Measurements from ENCODE around the gene AP1M1.

DNA sequence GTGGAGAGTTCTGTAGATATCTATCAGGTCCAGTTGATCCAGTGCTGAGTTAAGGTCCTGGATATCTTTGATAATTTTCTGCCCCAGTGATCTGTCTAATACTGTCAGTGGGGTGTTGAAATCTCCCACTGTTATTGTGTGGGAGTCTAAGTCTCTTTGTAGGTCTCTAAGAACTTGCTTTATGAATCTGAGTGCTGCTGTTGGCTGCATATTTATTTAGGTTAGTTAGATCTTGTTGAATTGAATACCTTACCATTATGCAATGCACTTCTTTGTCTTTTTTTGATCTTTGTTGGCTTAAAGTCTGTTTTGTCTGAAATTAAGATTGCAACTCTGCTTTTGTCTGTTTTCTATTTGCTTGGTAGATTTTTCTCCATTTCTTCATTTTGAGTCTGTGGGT is 15.4 kb downstream of the AP1M1 start:
- TF ChIP-seq ATF1 (CRISPR knock-in tag; IDR thresholded peaks at IDR 0.05): no peak
- TF ChIP-seq, protein P1, sequence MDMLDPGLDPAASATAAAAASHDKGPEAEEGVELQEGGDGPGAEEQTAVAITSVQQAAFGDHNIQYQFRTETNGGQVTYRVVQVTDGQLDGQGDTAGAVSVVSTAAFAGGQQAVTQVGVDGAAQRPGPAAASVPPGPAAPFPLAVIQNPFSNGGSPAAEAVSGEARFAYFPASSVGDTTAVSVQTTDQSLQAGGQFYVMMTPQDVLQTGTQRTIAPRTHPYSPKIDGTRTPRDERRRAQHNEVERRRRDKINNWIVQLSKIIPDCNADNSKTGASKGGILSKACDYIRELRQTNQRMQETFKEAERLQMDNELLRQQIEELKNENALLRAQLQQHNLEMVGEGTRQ (CRISPR knock-in tag; IDR thresholded peaks at IDR 0.05): no peak
- no peak for TF ChIP-seq HMGA2 (CRISPR knock-in tag; IDR thresholded peaks at IDR 0.05)
- TF ChIP-seq ZBTB21 (CRISPR knock-in tag; IDR thresholded peaks at IDR 0.05; ENCODE audit: borderline replicate concordance): no peak
- TF ChIP-seq FOXP1 (CRISPR knock-in tag; IDR thresholded peaks at IDR 0.05; ENCODE audit: borderline replicate concordance): no peak
- TF ChIP-seq, protein P2, sequence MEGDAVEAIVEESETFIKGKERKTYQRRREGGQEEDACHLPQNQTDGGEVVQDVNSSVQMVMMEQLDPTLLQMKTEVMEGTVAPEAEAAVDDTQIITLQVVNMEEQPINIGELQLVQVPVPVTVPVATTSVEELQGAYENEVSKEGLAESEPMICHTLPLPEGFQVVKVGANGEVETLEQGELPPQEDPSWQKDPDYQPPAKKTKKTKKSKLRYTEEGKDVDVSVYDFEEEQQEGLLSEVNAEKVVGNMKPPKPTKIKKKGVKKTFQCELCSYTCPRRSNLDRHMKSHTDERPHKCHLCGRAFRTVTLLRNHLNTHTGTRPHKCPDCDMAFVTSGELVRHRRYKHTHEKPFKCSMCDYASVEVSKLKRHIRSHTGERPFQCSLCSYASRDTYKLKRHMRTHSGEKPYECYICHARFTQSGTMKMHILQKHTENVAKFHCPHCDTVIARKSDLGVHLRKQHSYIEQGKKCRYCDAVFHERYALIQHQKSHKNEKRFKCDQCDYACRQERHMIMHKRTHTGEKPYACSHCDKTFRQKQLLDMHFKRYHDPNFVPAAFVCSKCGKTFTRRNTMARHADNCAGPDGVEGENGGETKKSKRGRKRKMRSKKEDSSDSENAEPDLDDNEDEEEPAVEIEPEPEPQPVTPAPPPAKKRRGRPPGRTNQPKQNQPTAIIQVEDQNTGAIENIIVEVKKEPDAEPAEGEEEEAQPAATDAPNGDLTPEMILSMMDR (IDR thresholded peaks at IDR 0.05): no peak
- no peak for TF ChIP-seq FOXJ3 (CRISPR knock-in tag; IDR thresholded peaks at IDR 0.05; ENCODE audit: borderline replicate concordance)
- TF ChIP-seq, protein P3, sequence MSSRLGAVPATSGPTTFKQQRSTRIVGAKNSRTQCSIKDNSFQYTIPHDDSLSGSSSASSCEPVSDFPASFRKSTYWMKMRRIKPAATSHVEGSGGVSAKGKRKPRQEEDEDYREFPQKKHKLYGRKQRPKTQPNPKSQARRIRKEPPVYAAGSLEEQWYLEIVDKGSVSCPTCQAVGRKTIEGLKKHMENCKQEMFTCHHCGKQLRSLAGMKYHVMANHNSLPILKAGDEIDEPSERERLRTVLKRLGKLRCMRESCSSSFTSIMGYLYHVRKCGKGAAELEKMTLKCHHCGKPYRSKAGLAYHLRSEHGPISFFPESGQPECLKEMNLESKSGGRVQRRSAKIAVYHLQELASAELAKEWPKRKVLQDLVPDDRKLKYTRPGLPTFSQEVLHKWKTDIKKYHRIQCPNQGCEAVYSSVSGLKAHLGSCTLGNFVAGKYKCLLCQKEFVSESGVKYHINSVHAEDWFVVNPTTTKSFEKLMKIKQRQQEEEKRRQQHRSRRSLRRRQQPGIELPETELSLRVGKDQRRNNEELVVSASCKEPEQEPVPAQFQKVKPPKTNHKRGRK (CRISPR knock-in tag; IDR thresholded peaks at IDR 0.05; ENCODE audit: borderline replicate concordance): no peak
- TF ChIP-seq, protein P4, sequence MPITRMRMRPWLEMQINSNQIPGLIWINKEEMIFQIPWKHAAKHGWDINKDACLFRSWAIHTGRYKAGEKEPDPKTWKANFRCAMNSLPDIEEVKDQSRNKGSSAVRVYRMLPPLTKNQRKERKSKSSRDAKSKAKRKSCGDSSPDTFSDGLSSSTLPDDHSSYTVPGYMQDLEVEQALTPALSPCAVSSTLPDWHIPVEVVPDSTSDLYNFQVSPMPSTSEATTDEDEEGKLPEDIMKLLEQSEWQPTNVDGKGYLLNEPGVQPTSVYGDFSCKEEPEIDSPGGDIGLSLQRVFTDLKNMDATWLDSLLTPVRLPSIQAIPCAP (CRISPR knock-in tag; IDR thresholded peaks at IDR 0.05): no peak
- TF ChIP-seq, protein P5, sequence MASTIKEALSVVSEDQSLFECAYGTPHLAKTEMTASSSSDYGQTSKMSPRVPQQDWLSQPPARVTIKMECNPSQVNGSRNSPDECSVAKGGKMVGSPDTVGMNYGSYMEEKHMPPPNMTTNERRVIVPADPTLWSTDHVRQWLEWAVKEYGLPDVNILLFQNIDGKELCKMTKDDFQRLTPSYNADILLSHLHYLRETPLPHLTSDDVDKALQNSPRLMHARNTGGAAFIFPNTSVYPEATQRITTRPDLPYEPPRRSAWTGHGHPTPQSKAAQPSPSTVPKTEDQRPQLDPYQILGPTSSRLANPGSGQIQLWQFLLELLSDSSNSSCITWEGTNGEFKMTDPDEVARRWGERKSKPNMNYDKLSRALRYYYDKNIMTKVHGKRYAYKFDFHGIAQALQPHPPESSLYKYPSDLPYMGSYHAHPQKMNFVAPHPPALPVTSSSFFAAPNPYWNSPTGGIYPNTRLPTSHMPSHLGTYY (CRISPR knock-in tag; IDR thresholded peaks at IDR 0.05): no peak
- TF ChIP-seq, protein P6, sequence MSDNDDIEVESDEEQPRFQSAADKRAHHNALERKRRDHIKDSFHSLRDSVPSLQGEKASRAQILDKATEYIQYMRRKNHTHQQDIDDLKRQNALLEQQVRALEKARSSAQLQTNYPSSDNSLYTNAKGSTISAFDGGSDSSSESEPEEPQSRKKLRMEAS (CRISPR knock-in tag; IDR thresholded peaks at IDR 0.05): no peak
- TF ChIP-seq ETV6 (CRISPR knock-in tag; IDR thresholded peaks at IDR 0.05): no peak
- TF ChIP-seq TEAD4 (CRISPR knock-in tag; IDR thresholded peaks at IDR 0.05): no peak
- no peak for TF ChIP-seq ZNF219 (CRISPR knock-in tag; IDR thresholded peaks at IDR 0.05; ENCODE audit: borderline replicate concordance)
